GM23338 (cell line): ENCODE measurements around the gene RBMS2. TPM values are rescaled to one million over a fixed set of nuclear protein-coding genes. Genes with fewer than 3 reads are reported as not detected.

Experiments used
- ATAC-seq: fragments of 200-7000 bp; cut with Tn5 transposase; 3 replicates; pipeline ENCODE4 v1.9.1; 2020
- DNase-seq: peaks from one replicate; pipeline ENCODE4 v3.0.0-alpha.2; 2015; ENCODE audit warnings: low spot score
- H2AFZ ChIP-seq: fragments of 200-600 bp; sonication (generic); 2 replicates; pipeline ENCODE4 v1.8.0; 2016; ENCODE audit warnings: antibody characterized with exemption, mild to moderate bottlenecking, moderate library complexity
- H3F3A ChIP-seq: fragments of 200-600 bp; sonication (generic); replicated peaks from 2 replicates; pipeline ENCODE4 v1.8.0; 2017; ENCODE audit warnings: antibody characterized with exemption, mixed run types, low read depth
- H3K27ac ChIP-seq: fragments of 200-600 bp; sonication (generic); 2 replicates; pipeline ENCODE4 v1.6.1; 2016; ENCODE audit warnings: low read depth
- H3K27me3 ChIP-seq: fragments of 200-600 bp; sonication (generic); 2 replicates; pipeline ENCODE4 v1.8.0; 2016; ENCODE audit warnings: mild to moderate bottlenecking, mixed run types, moderate library complexity; ENCODE audit not compliant: insufficient read depth
- H3K36me3 ChIP-seq: fragments of 200-600 bp; sonication (generic); 2 replicates; pipeline ENCODE4 v1.8.0; 2016; ENCODE audit warnings: mild to moderate bottlenecking; ENCODE audit not compliant: insufficient read depth
- H3K4me1 ChIP-seq: fragments of 200-600 bp; sonication (generic); 2 replicates; pipeline ENCODE4 v1.8.0; 2016; ENCODE audit warnings: mild to moderate bottlenecking, moderate library complexity; ENCODE audit not compliant: insufficient read depth
- H3K4me2 ChIP-seq: fragments of 200-600 bp; sonication (generic); 2 replicates; pipeline ENCODE4 v1.7.1; 2017; ENCODE audit warnings: mixed run types
- H3K4me3 ChIP-seq: fragments of 200-600 bp; sonication (generic); 2 replicates; pipeline ENCODE4 v1.6.1; 2016; ENCODE audit warnings: mixed run types
- H3K79me2 ChIP-seq: fragments of 200-600 bp; sonication (generic); replicated peaks from 2 replicates; pipeline ENCODE4 v1.8.0; 2017; ENCODE audit warnings: mild to moderate bottlenecking; ENCODE audit not compliant: insufficient read depth
- H3K9me2 ChIP-seq: fragments of 200-600 bp; sonication (generic); 2 replicates; pipeline ENCODE4 v1.8.0; 2017; ENCODE audit not compliant: insufficient read depth
- H4K20me1 ChIP-seq: fragments of 200-600 bp; sonication (generic); replicated peaks from 2 replicates; pipeline ENCODE4 v1.8.0; 2017; ENCODE audit warnings: mild to moderate bottlenecking; ENCODE audit not compliant: insufficient read depth
- H3K27ac Mint-ChIP-seq: 2 replicates; pipeline ENCODE4 v1.8.0; 2020; ENCODE audit warnings: inconsistent platforms, mild to moderate bottlenecking, moderate library complexity, mixed read lengths
- H3K27me3 Mint-ChIP-seq: 3 replicates; pipeline ENCODE4 v1.8.0; 2022; ENCODE audit warnings: low read depth, mild to moderate bottlenecking, moderate library complexity, mixed read lengths, inconsistent platforms; ENCODE audit not compliant: insufficient read depth, poor library complexity
- H3K36me3 Mint-ChIP-seq: 3 replicates; pipeline ENCODE4 v1.8.0; 2021; ENCODE audit warnings: low read depth, mild to moderate bottlenecking, inconsistent platforms, moderate library complexity, mixed read lengths
- H3K4me1 Mint-ChIP-seq: 3 replicates; pipeline ENCODE4 v1.8.0; 2020; ENCODE audit warnings: mild to moderate bottlenecking, inconsistent platforms, mixed read lengths
- H3K4me3 Mint-ChIP-seq: 3 replicates; pipeline ENCODE4 v1.8.0; 2021; ENCODE audit warnings: moderate library complexity, mild to moderate bottlenecking, inconsistent platforms, mixed read lengths
- H3K9me3 Mint-ChIP-seq: 3 replicates; pipeline ENCODE4 v1.8.0; 2020; ENCODE audit warnings: moderate library complexity, mild to moderate bottlenecking, inconsistent platforms, mixed read lengths
- CREB1 ChIP-seq: fragments of 250-450 bp; sonication (Bioruptor Pico); IDR thresholded peaks from 2 replicates; pipeline ENCODE4 v1.5.0; 2020; ENCODE audit warnings: low read depth, mild to moderate bottlenecking, moderate library complexity
- ETS1 ChIP-seq: IDR thresholded peaks from 2 replicates; pipeline ENCODE4 v1.6.1; 2016; ENCODE audit warnings: antibody characterized with exemption
- EZH2 ChIP-seq: fragments of 200-600 bp; sonication (generic); IDR thresholded peaks from one replicate; pipeline ENCODE4 v1.8.0; 2017; ENCODE audit warnings: antibody characterized with exemption, mild to moderate bottlenecking, low read depth; ENCODE audit not compliant: unreplicated experiment
- EZH2phosphoT487 ChIP-seq: fragments of 200-600 bp; sonication (generic); IDR thresholded peaks from one replicate; pipeline ENCODE4 v1.8.1; 2018; ENCODE audit warnings: antibody characterized with exemption; ENCODE audit not compliant: unreplicated experiment
- JUNB ChIP-seq: IDR thresholded peaks from one replicate; pipeline ENCODE4 v1.6.1; 2016; ENCODE audit warnings: antibody characterized with exemption; ENCODE audit not compliant: unreplicated experiment
- NANOG ChIP-seq: IDR thresholded peaks from 2 replicates; pipeline ENCODE4 v1.6.1; 2016; ENCODE audit warnings: antibody characterized with exemption, borderline replicate concordance
- POLR2AphosphoS5 ChIP-seq: IDR thresholded peaks from 2 replicates; pipeline ENCODE4 v1.6.1; 2016; ENCODE audit warnings: antibody characterized with exemption, low read depth
- STAT1 ChIP-seq: IDR thresholded peaks from one replicate; pipeline ENCODE4 v1.6.1; 2016; ENCODE audit warnings: antibody characterized with exemption; ENCODE audit not compliant: unreplicated experiment
- ZNF114 ChIP-seq: fragments of 250-450 bp; sonication (Bioruptor Pico); IDR thresholded peaks from 2 replicates; pipeline ENCODE4 v1.5.0; 2020; ENCODE audit warnings: mild to moderate bottlenecking, moderate library complexity
- ZNF331 ChIP-seq: fragments of 250-450 bp; sonication (Bioruptor Pico); IDR thresholded peaks from 2 replicates; pipeline ENCODE4 v1.5.0; 2020; ENCODE audit warnings: low read depth, mild to moderate bottlenecking, moderate library complexity
- polyA plus RNA-seq: library from polyadenylated mRNA; unstranded; fragments of >200 nt; fragmentation: Nextera tagmentation; extraction: Ambion mirVana; gene quantifications from 2 replicates; pipeline ENCODE4 v1.2.1, GENCODE V29; 2016
- total RNA-seq: library from RNA; depleted of rRNA; stranded (reverse); fragments of >200 nt; shearing (Covaris generic); gene quantifications from 2 replicates; pipeline ENCODE4 v1.2.3, GENCODE V29; 2014
- TF ChIP-seq, protein P1 (sequence below): IDR thresholded peaks from one replicate; pipeline ENCODE4 v1.6.1; 2018; ENCODE audit warnings: antibody characterized with exemption; ENCODE audit not compliant: unreplicated experiment

The RBMS2 gene
- total and polyA plus RNA-seq, 2 experiments from 2014 or later = 9.2 to 16.8 TPM

DNA sequence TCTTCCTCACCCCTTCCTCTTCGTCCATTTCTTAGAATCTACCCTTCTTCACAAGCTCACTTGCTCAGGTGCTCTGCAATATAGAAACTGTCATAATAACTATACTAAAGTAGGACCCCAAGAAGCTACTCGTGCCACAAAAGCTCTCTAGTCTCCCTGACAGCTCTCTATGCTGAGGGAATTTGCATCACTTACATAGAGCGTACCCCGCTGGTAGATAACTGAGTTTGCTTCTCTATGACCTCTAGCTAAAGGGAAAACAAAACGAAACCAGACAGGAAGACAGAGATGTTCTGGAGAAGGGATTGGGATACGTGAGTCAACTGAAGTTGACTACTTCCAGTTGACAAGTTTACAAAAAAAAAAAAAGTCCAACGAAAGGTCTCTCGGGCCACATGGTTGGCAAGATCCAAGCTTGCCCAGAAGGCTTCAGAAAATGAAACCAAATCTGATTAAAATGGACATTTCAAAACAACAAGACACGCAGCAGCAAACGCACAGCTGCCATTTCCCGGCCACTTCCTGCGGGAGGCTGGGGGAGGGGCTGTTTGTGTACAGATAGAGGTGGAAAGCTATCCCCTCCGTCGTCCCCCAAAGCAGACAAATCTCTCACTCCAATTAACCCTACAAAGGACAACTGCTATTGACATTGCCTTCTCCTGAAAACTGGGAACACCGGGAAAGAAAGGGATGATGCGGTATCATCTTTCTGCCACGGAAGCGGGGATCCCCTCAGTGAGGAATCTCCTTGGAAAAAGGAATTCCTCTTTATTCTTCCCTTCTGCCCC is 107.2 kb downstream of the RBMS2 start:
- Mint-ChIP-seq H3K4me1 (peaks cover 50% of the 10 kb centered on the region), H3K9me3 (no peaks in the 10 kb centered on the region), H3K27me3 (peaks cover 17% of the 10 kb centered on the region), H3K27ac (peak overlapping the region; percentile 74), H3K36me3 (peaks cover 2% of the 10 kb centered on the region; the same call in 2 of the 3 replicates), H3K4me3 (peak overlapping the region; percentile 97)
- DNase-seq (peak; percentile 66), ATAC-seq (no peak; the same call in 2 of the 3 replicates)
- no peak overlapping the region for H2AFZ ChIP-seq
- H3K4me1 ChIP-seq = peaks cover 48% of the 10 kb centered on the region
- peaks cover 69% of the 10 kb centered on the region for H3K79me2 ChIP-seq
- no peaks in the 10 kb centered on the region for H3K9me2 ChIP-seq
- H3K36me3 ChIP-seq = peaks cover 5% of the 10 kb centered on the region
- peak overlapping the region; percentile 87; the same call in 1 of the 2 replicates for H3K27ac ChIP-seq
- TF ChIP-seq ETS1 = no peak
- peak overlapping the region; percentile 88 for H3K4me2 ChIP-seq
- no peaks in the 10 kb centered on the region for H3K27me3 ChIP-seq
- peak overlapping the region; percentile 97 for H3K4me3 ChIP-seq
- peaks cover 38% of the 10 kb centered on the region for H4K20me1 ChIP-seq
- H3F3A ChIP-seq = peaks cover 10% of the 10 kb centered on the region; the same call in 1 of the 2 replicates

- Histone ChIP-seq H3K27me3 (no peaks in the 10 kb centered on the region), H3K36me3 (peaks cover 5% of the 10 kb centered on the region), H3F3A (peaks cover 10% of the 10 kb centered on the region; the same call in 1 of the 2 replicates), H3K4me2 (peak overlapping the region; percentile 88), H4K20me1 (peaks cover 31% of the 10 kb centered on the region), H3K27ac (peak overlapping the region; percentile 87), H3K4me3 (peak overlapping the region; percentile 97), H3K9me2 (no peaks in the 10 kb centered on the region), H3K4me1 (peaks cover 48% of the 10 kb centered on the region), H2AFZ (peak overlapping the region; percentile 78; the same call in 1 of the 2 replicates), H3K79me2 (peaks cover 61% of the 10 kb centered on the region)
- no peaks in the 10 kb centered on the region; the same call in 2 of the 3 replicates for H3K9me3 Mint-ChIP-seq
- H3K27me3 Mint-ChIP-seq = peaks cover 22% of the 10 kb centered on the region
- H3K4me3 Mint-ChIP-seq = peak overlapping the region; percentile 97
- H3K4me1 Mint-ChIP-seq = peaks cover 50% of the 10 kb centered on the region
- peak; percentile 34 for DNase-seq
- H3K27ac Mint-ChIP-seq = peak overlapping the region; percentile 74
- H3K36me3 Mint-ChIP-seq = peaks cover 2% of the 10 kb centered on the region; the same call in 2 of the 3 replicates
- peak; percentile 3 for ATAC-seq
- TF ChIP-seq NANOG = no peak
- no peak for TF ChIP-seq EZH2phosphoT487
- TF ChIP-seq ZNF114 (CRISPR knock-in tag) = no peak
- TF ChIP-seq ZNF331 (CRISPR knock-in tag) = no peak
- no peak for TF ChIP-seq POLR2AphosphoS5
- TF ChIP-seq EZH2 = no peak
- TF ChIP-seq ETS1 = no peak
- no peak for TF ChIP-seq STAT1
- TF ChIP-seq JUNB = no peak
- TF ChIP-seq CREB1 (CRISPR knock-in tag) = no peak
- TF ChIP-seq, protein P1, sequence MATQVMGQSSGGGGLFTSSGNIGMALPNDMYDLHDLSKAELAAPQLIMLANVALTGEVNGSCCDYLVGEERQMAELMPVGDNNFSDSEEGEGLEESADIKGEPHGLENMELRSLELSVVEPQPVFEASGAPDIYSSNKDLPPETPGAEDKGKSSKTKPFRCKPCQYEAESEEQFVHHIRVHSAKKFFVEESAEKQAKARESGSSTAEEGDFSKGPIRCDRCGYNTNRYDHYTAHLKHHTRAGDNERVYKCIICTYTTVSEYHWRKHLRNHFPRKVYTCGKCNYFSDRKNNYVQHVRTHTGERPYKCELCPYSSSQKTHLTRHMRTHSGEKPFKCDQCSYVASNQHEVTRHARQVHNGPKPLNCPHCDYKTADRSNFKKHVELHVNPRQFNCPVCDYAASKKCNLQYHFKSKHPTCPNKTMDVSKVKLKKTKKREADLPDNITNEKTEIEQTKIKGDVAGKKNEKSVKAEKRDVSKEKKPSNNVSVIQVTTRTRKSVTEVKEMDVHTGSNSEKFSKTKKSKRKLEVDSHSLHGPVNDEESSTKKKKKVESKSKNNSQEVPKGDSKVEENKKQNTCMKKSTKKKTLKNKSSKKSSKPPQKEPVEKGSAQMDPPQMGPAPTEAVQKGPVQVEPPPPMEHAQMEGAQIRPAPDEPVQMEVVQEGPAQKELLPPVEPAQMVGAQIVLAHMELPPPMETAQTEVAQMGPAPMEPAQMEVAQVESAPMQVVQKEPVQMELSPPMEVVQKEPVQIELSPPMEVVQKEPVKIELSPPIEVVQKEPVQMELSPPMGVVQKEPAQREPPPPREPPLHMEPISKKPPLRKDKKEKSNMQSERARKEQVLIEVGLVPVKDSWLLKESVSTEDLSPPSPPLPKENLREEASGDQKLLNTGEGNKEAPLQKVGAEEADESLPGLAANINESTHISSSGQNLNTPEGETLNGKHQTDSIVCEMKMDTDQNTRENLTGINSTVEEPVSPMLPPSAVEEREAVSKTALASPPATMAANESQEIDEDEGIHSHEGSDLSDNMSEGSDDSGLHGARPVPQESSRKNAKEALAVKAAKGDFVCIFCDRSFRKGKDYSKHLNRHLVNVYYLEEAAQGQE = no peak
These were observed 108.0 kb downstream of the RBMS2 start for GRCh38 chr12:56629459-56630179.
